Lower leg skin (tissue), 3 donors: Measurements from ENCODE around the gene MAL.

ENCODE experiments used
- CTCF ChIP-seq, 3 donors: fragments of 450-650 bp; IDR thresholded peaks; one replicate each; pipeline ENCODE4 v1.5.1; 2016; ENCODE audit warnings: antibody characterized with exemption in 3 of 3, mild to moderate bottlenecking in 3 of 3, moderate library complexity in 2 of 3
- POLR2A ChIP-seq, 2 donors: fragments of 450-650 bp; IDR thresholded peaks; one replicate each; pipeline ENCODE4 v1.6.1; 2016 to 2017; ENCODE audit warnings: antibody characterized with exemption in 2 of 2, mild to moderate bottlenecking in 1 of 2, moderate library complexity in 1 of 2

GRCh38 chr2:95063086-95063958 lies 37.8 kb downstream of the MAL start:
- TF ChIP-seq CTCF (IDR thresholded peaks at IDR 0.05) = no peak
- no peak for TF ChIP-seq POLR2A (IDR thresholded peaks at IDR 0.05)
